ENCODE measurements around the gene EPHA6. TPM values are rescaled to one million over a fixed set of nuclear protein-coding genes. Genes with fewer than 3 reads are reported as not detected.

The EPHA6 gene
- total RNA-seq, 2 donors from 2014 or later, result 0.52 to 2.0 TPM

DNA sequence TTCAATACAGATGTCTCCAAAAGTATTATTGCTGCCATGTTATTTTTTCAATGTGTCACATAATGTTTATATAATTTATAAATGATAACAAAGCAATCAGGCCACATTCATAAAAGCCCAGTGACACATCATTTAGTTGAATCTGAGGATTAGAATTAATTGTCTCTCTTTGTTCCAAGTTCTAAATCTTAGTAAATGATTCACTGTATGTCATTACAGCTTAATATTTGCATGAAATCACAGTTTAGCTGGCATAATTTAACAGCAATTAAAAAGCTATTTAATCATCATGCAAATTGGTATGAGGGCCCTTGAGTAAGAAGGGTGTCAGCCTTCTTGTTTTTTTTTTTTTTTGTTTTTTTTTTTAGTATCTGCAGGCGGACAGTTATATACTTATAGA, 427.0 kb downstream of the EPHA6 start:
- WGBS, 2 donors, result 59 to 63% methylated on average over 1 of the region's 1 CpG
- H3K36me3 ChIP-seq (replicated peaks in 1 of 2; ENCODE audit: insufficient read depth in 1 of 2, low read depth in 2 of 2), result no peaks in the 10 kb centered on the region
- H3K9me3 ChIP-seq, result no peaks in the 10 kb centered on the region
- H3K4me3 ChIP-seq, result no peak overlapping the region
- DNase-seq (no peak), ATAC-seq (no peak)
- intact Hi-C loops (cut with DNase I), result no loop called here
- H3K27me3 ChIP-seq, result no peaks in the 10 kb centered on the region
- TF ChIP-seq POLR2A (IDR thresholded peaks at IDR 0.05) (no peak), CTCF (IDR thresholded peaks at IDR 0.05) (no peak)
- no peak overlapping the region for H3K27ac ChIP-seq
- no peaks in the 10 kb centered on the region for H3K4me1 ChIP-seq

DNA sequence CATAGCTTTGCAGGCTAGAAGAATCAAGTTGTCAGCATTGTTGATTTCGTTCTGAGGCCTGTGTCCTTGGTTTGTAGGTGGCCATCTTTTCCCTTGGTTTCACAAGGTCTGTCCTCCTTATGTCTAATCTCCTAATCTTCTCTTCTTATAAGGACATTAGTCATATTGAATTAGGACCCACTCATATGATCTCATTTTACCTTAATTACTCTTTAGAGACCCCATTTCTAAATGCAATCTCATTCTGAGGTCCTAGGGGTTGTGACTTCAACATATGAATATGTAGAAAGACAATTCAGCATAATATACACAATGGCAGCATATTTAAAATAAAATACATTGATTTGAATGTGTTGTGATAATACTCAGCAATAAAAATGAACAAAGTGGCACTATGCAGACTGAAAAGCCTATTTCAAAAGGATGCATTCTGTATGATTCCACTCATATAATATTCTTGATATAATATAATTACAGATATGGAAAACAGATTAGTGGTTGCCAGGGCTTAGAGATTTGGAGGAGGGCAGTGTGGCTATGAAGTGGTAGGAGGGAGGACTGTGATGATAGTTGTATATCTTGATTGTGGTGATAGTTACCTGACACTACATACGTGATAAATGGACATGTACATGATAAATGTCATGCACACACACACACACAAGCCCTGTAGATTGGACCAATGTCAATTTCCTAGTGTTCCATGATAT, 431.0 kb downstream of the EPHA6 start:
- Histone ChIP-seq H3K4me1 (no peaks in the 10 kb centered on the region), H3K27me3 (no peaks in the 10 kb centered on the region), H3K36me3 (replicated peaks in 1 of 2; ENCODE audit: insufficient read depth in 1 of 2, low read depth in 2 of 2) (no peaks in the 10 kb centered on the region), H3K9me3 (no peaks in the 10 kb centered on the region), H3K4me3 (no peak overlapping the region), H3K27ac (no peak overlapping the region)
- WGBS, 2 donors, result 49 to 57% methylated on average over 2 of the region's 2 CpGs
- DNase-seq (no peak), ATAC-seq (no peak)
- intact Hi-C loops (cut with DNase I), result no loop called here
- TF ChIP-seq CTCF (IDR thresholded peaks at IDR 0.05) (no peak), POLR2A (IDR thresholded peaks at IDR 0.05) (no peak)

DNA sequence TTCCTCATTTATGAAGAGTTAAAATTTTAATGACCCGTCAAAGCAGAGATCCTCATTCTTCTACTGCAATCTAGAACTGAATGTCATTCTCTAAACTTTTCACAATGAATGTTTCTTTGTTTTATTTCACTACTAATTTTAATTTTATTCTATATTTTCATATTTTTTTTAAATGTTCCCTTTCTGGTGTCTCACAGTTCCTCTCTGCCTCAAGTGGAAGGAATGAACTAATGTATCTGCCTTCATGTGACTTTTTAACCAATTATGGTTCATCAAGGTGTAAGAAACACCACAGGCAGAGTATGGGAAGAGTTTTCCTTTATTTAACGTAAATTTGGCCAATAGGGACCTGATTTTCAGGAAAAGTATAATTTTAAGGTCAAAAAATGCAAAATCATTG, 441.7 kb downstream of the EPHA6 start:
- no peak for TF ChIP-seq POLR2A (IDR thresholded peaks at IDR 0.05)
- no peak for TF ChIP-seq CTCF (IDR thresholded peaks at IDR 0.05)
- intact Hi-C loops (cut with DNase I), result no loop called here
- 70 to 76% methylated on average over 2 of the region's 2 CpGs for WGBS, 2 donors
- Histone ChIP-seq H3K4me1 (no peaks in the 10 kb centered on the region), H3K27ac (no peak overlapping the region), H3K27me3 (no peaks in the 10 kb centered on the region), H3K36me3 (replicated peaks in 1 of 2; ENCODE audit: insufficient read depth in 1 of 2, low read depth in 2 of 2) (no peaks in the 10 kb centered on the region), H3K4me3 (no peak overlapping the region), H3K9me3 (no peaks in the 10 kb centered on the region)
- no peak for ATAC-seq
- DNase-seq, result no peak

DNA sequence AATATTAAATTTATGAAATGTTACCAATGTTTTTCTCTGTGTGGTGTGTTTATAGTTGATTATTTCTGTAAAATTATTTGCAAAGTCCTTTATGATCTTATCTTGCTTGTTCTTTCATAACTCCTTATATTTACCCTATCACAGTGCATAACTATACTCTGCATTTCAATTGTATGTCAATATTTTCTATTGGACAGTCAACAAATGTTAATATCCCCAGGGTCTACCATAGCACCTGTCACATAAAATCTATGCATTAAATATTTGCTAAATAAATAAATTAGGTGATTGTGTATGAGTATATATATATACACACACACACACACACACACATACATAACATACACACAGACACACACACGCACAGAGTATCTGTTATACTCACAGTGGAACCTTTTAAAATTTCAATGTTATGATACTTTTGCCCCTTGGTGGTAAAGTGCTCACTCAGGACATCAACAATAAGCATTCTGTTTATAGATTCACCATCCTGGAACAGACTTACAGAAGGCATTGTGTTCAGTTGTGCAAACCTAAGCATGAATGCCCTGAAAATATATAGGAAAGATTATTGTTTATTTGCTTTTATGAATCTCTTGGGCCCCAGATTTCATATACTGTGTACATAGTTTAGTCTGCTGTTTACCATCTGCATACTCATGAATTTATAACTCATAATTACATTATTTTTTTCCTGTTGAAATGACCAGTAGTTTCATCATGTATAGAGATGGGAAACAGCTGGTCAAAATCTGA, 443.7 kb downstream of the EPHA6 start:
- TF ChIP-seq CTCF (IDR thresholded peaks at IDR 0.05), result no peak
- TF ChIP-seq POLR2A (IDR thresholded peaks at IDR 0.05), result no peak
- no peaks in the 10 kb centered on the region for H3K9me3 ChIP-seq
- no peak for DNase-seq
- intact Hi-C loops (cut with DNase I), result no loop called here
- no peaks in the 10 kb centered on the region for H3K36me3 ChIP-seq (replicated peaks in 1 of 2; ENCODE audit: insufficient read depth in 1 of 2, low read depth in 2 of 2)
- no peak overlapping the region for H3K4me3 ChIP-seq
- H3K4me1 ChIP-seq, result no peaks in the 10 kb centered on the region
- ATAC-seq, result no peak
- WGBS, 2 donors, result 58 to 65% methylated on average over 1 of the region's 1 CpG
- H3K27ac ChIP-seq, result no peak overlapping the region
- no peaks in the 10 kb centered on the region for H3K27me3 ChIP-seq
